ENCODE measurements around the gene C2orf76.

C2orf76 gene

DNA sequence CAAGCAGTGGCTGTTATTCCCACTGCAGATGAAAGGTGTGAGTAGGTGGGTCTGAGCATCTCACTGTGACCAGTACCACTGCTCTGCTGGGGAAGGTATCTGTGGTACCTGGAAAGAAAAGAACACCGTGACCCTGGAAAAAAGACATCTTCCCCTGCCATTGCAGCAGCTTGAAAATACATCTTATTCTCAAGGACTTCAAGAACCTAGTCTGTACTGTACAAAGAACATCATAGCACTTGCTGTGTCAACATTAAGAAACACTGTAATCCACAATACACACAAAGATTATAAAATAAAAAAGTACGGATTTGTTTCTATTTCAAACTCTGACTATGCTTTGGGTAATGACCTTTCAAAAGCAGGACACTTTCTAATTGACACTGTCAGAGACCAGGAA is 28.9 kb downstream of the C2orf76 start:
- DNase-seq, result no peak

DNA sequence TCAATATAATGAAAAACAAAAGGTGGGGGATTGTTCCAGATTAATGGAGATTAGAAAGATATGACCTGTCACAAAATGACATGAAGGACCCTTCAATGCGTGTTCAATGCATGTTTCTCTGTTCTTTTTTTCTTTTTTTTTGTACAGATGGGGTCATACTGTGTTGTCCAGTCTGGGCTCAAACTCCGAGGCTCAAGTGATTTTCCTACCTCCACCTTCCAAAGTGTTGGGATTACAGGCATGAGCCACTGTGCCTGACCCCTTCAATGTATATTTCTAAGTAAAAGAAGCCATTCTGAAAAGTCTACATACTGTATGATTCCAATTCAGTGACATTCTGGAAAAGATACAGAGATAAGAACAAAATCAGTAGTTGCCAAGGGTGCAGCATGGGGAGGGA is 32.8 kb downstream of the C2orf76 start:
- no peak for DNase-seq

DNA sequence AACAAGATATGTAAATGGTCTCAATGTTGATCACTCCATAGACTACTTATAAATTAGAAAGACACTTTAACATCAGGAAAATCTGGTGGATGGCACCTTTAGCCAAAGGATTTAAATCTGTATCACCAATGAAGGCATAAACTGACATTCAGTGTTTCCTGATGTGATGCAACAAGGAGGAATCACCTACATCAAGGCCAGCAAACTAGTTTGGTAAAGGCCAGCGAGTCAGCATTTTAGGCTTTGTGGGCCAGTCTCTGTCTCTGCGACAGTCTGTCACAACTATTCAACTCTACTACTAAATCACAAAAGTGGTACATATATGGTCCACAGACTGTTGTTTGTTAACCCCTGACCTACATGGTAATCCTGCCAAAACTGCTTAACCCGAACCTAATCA is 33.3 kb downstream of the C2orf76 start:
- no peak for DNase-seq

DNA sequence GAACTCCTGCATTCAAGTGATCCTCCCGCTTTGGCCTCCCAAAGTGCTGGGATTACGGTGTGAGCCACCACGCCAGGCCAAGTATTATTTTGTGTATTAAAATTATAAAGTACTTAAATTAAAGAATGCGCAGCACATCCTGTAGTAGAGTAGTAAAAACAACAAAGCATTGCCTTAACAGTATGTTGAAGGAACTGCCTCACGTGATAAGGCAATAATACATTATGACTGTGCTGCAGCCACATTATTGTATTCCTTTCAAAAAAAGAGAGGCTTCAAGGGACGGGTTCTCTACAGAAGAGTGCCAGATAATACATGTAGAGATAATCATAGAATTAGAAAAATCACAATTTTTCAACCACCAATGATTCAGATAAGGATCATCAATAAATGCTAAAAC is 33.7 kb downstream of the C2orf76 start:
- no peak for DNase-seq

DNA sequence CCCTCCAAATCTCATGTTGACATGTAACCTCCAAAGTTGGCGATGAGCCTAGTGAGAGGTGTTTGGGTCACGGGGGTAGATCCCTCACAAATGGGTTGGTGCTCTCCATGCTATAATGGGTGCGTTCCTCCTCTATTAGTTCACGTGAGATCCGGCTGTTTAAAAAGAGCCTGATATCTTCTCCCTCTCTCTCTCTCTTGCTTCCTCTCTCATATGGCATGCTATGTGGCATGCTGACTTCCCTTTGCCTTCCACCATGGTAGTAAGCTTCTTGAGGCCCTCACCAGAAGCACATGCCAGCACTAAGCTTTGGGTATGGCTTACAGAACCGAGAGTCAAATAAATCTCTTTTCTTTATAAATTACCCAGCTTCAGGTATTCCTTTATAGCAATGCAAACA is 39.2 kb downstream of the C2orf76 start:
- no peak for DNase-seq

DNA sequence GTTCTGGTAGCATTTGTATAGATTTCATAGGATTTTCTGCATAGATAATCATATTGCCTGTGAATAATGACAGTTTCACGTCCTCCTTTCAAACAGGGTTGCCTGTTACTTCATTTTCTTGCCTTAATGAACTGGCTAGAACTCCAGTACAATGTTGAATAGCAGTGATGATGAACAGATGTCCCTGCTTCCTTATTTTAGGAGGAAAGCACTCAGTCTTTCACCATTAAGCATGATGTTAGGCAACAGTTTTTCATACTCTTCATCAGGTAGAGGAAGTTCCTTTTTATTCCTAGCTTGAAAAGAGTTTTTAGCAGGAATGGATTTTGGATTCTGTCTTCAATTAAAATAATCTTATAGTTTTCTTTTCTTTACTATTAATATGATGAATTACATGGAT is 39.7 kb downstream of the C2orf76 start:
- DNase-seq, result no peak

DNA sequence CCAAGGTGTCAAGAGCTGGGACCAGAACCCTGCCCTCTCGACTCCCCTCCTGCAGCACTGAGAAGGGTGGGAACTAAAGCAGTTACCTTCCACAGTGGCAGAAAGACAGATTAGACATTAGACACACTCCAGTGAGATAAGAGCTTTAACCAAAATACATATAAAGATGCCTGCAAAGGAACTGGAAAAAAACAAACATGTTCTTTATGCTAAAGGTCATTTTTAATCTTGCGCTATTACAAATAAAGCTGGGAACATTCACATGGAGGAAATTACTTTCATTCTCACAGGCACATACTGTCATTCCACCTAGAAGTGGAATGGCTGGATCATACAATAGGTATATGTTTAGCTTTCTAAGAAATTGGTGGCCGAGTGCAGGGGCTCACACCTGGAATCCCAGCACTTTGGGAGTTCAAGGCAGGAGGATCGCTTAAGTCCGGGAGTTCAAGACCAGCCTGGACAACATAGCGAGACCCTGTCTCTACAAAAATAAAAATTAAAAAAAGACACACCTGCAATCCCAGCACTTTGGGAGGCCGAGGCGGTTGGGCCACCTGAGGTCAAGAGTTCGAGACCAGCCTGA is 41.9 kb downstream of the C2orf76 start:
- DNase-seq, result no peak

DNA sequence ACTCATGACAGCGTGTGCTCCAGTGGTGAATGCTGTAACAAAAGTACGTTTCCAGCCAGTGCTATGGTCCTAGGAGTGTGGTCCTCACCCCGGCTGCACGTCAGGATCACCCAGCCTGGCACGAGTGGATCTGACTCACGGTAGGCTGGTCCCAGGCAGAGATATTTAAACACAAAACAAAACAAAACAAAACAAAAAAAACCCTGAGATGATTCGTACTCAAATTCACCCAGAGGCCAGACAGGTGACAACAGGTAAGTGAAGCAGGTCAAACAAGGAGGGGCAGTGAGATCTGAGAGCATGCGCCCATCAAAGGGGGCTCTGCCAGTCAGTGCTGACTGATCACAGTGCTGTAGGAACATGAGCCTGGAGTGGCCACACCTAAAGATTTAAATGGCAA is 43.2 kb downstream of the C2orf76 start:
- DNase-seq, result no peak

DNA sequence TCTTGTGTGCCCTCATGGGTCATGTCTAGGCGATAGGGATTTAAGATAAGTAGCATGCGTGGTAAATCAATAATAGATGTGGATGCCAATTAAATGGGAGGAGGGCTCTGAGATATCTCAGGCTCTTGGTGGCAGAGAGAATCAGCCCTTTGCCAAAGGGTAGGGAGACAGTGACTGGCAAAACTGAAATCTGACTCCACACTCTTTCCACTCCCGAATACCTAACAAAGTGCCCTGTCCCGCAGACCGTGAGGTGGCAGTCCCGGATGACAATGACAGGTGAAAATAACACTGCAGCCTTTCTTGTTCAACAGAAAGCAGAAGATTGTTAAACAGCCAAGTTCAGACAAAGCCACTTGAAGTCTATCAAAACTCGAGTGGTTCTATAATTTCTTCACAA is 47.0 kb downstream of the C2orf76 start:
- no peak for DNase-seq

DNA sequence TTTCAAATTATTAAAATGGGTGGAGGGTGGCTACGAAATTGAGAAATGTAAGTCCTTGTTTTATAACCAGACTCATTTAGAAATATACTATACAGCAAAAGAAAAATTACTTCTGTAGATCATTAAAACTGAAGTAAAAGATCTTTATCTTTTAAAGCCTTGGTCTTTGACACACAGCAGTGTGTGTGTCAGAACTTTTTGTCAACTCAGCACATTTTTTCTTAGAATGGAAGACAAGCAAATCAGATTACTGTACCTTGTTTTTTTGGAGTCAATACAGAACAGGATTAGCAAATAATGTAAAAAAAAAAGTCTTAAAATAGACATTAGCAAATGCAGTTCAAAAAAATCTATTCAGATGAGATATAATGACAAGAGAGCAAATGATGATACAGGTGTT is 49.1 kb downstream of the C2orf76 start:
- DNase-seq, result no peak

DNA sequence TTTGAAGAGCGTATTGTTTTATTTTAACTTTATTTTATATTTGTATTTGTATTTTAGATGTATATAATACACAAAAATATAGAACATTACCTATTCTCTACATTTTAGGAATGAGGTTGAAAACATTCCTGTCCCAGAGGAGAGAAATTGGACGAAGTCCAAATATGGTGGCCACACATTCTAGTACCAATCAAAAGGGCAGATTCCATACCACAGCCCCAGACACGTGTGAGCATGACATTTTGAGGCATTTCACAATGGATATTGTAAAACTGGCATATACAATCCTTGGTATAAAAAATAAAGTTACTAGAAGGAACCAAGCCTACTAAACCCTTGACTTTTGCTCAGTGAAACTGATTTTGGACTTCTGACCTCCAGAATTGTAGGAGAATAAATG is 50.6 kb downstream of the C2orf76 start:
- no peak for DNase-seq

DNA sequence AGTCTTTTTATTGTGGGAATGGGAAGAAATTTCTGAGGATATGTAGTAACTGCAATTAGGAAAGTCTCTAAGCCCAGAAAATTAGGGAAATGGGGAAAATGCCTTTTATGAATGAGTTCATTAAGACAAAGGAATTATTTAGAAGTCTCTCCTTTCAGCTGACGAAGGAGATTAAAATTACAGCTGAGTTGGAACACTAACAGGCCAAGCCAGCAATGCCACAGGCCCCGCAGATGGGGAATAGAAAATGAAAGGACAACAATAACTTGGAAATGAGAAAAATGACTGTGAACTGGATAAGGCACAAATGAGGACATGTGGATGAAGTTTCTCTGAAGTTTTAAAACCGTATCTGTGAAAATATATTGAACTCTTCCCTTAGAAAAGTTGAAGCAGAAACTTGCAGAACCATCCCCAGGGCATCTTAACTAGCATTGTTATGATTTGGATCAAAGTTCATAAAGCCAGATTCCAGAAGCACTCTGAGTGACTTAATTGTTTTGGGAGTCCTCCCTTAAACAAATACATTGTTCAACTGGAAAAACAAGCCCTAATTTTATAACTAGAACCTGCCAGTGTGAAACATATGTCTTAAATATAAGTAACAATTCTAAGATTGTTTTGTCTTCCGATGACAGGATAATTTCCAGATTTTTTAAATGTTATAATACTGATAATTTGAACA is 51.3 kb downstream of the C2orf76 start:
- DNase-seq, result no peak

DNA sequence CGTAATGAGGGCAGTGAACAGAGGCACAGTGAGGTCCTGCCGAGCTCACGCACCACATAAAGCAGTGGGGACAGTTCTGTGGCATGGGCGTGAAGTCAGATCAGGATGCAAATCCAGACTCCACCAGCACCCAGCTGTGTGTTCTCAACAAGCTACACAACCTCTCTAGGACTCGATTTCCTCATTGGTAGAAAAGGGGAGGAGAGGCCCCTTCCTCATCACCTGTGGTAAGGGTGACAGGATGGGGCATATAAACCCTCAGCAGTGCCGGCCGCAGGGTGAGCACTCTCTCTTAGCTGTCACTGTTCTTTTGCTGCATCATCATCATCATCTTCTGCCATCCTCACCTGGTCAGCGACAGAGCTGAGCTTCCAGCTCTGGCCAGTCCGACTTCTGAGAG is 54.8 kb downstream of the C2orf76 start:
- no peak for DNase-seq

DNA sequence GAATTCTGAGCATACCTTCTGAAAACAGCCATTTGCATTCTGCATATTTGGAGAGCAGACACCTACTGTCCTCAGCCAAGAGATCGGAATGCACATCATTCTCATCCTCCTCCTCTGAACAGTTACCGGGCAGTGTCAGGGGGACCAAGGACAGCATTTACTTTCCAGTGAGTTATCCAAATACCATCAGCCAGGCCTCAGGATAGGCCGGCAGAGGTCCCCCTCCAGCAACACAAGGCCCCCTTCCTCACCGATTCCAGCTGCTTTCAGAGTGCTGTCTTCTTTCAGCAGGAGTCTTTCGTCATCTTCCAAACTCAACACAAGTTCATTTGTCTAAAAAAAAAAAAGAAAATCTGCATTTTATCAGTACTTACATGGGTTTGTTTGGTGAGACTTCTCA is 55.3 kb downstream of the C2orf76 start:
- no peak for DNase-seq

DNA sequence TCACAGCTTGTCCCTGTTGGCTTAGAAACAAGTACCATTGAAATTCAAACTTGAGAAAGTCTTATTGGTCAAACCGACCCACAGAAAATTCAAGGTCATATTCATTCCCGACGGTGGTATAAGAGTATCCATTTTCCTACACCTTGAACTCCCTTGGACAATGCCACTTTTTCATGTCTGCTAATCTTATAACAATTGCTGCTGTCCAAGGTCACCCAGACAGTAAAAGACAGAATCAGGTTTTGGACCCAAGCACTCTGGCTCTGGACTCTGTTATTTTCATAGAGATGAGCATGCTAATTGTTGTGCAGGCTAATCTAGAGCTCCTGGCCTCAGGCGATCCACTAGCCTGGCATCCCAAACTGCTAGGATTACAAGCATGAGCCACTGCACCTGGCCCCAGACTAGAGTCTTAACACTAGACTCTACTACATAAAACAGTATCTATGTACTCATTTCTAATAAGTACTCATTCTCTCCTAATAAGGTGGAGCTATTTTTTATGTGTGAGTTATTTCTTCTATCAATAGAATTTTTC is 57.8 kb downstream of the C2orf76 start:
- DNase-seq, result no peak

DNA sequence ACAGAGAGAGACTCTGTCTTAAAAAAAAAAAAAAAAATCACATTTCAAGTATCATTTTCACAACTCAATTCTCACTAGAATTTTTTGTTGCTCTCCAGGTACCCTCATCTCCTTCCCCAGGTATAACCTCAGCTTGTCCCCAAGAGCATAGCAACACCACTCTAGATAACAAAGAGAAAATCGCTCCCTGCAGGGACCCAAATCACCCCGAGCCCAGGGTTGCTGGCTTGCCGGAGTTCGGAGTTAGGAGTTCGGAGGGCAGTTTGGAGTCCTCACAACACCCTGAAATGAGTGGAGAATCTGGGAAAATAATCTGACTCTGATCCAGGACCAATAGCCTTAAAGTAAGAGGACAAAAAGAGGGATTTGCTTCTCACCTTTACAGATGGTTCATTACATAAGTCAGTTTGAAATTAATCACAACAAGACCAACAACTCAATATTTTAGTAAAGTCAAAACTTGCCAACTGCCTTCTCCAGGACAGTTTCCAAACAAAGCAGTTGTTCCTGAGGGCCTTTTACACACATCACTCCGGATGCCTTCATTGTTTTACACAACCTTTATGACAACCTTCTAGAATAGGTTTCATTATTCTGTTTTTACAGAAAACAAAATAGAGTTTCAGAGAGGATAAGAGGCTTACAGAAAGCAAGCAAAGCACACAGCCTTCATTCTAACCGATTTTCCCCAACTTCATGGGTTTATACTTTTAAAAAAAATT is 59.1 kb downstream of the C2orf76 start:
- no peak for DNase-seq

DNA sequence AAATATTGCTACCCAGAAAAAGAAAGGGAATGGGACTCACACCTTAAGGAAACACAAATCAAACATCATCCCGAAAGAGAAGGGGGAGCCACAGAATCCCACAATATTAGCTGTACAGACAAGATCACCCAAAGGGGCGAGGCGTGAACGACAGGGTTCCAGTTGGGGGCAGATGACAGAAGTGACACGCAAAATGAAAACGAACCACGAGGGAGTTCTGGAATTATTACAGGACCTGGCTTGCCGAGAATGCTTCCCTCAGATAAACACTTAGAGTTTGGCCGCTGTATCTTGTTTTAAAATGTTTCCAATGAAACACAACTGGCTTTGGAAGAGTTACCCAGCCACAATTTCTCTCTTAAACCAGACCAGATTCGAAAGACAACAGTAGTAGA is 60.4 kb downstream of the C2orf76 start:
- no peak for DNase-seq

DNA sequence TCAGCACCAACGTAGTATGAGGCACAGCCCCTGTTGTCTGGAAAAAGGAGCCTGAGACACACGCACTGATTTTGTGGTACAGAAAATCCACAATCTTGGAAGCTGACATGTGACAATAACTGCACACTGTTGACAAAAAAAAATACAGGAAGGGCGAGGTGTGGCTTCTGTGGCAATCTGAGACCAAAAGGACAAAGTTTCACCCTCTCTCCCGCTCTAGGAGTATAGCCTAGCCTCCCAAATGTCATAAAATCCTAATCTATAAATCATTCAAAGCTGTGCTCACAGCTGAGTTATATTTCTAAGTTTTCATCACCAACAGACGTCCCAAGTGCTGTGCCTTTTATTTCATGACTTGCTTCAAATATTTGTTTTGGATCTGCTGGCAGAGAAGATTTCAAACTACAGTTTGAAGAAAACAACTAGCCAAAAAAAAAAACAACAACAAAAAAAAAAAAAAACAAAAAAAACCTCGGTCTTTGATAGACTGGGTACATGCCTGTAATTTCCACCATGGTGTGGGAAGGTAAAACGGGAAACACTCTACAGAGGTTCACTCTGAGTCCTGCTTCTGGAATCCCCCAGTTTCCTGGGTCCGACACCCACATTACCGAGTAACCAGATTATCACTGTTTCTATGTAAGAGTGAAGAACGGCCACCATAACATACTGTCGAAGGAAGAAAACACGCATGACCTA is 61.0 kb downstream of the C2orf76 start:
- no peak for DNase-seq

DNA sequence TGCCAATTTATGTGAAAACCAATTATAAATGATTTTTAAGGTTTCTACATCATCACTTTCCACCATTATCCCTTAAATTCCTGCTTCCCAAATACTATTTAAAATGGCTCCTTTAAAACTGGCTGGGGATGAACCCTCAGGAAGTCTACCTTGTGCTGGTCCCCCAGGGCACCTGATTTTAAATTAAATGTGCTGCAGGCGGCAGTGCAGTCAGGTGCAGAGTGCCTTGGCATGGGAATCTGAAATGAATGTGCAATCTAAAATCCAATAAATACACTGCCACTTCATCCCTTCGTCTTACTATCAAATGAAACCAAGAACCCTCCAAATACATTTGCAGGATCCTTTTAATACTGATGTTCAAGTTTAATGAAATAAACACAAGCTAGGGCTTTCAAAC is 61.8 kb downstream of the C2orf76 start:
- no peak for DNase-seq

DNA sequence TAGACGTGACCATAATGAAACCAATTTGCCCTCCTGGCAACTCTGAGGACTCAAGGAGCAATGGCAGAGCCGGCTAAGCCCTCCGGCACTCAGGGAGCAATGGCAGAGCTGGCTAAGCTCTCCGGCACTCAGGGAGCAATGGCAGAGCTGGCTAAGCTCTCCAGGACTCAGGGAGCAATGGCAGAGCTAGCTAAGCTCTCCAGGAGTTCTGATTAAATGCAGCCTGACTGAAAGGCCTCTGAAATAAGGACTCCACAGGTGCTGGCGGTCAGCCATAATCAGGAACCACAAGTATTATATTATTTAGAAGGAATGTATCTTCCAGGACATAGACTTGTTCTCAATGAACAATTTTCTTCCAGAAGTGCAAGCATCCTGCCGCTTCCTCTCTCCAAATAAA is 65.2 kb downstream of the C2orf76 start:
- no peak for DNase-seq

DNA sequence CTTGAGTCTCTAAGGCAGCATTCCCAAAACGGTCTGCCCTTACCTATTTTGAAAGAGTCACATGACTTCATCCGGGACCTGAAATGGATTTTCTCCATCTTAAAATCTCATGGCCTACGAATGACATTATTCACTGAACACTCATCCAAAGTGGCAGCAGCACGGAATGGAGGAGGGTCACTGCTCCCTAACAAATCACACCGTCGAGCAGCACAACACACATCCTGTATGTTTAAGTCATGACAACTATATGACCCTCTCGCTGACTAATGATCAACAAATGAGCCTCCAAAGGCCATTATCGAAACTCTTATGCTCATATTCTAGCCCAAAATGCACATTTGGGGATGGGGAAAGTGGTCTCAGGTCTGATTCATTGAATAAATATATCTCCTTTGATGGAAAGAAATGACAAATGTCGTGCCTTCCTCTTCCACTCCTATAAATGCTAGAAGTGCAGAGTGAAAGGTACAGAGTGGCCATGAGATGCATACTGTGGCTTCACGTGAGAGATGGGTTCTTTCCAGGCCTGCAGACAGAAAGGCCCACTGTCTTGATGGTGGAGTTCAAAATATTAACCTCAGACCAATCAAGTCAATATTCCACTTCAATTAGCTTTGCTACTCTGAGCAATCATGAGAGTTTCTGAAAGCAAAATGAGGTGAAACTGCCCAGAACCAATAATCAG is 70.8 kb downstream of the C2orf76 start:
- DNase-seq, result no peak

DNA sequence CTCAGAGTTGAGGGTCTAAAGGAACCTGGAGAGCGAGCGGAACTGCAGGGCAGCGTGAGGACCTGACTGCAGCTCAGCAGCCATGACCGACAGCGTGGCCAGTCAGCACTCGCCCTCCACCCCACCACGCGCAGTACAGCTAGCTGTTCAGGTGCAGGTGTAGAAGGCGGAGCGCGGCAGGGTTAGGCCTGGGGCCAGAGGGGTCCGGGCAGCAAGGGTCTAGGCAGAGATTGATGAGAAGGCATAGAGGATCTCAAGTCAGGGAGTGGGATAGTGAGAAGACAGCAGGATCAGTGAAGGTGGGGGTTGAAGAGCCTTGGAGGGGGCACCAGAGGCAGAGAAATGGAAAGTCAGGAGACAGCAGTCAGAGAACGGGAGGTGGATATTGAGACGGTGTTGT is 72.0 kb downstream of the C2orf76 start:
- DNase-seq, result no peak

DNA sequence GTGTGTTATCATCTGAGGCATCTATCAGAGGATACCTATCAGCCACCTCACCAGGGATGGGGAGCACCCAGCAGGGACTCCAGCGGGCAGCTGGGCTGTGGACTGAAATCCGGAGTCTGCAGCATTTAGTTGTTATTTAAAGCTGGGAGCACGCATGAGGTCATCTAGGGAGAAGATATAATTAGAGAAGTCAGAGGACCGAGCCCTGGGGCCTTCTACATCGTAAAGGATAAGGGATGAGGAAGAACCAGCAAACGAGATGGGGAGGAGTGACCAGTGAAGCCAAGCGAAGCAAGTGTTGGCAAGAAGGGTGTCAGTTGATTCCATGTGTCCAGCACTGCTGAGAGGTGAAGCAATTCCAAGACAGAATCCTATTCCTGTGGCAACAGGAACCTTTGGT is 72.7 kb downstream of the C2orf76 start:
- no peak for DNase-seq
